Fibroblast of skin of abdomen (primary cell): ENCODE measurements around the gene C1R.
"Not testable (repeated sequence)": the region's sequence is repeated elsewhere in the genome, so short reads cannot be mapped to it uniquely, and the experiment has no call there.

Source experiments
- DNase-seq: peaks from one replicate; pipeline ENCODE4 v3.0.0-alpha.2; 2013

Gene C1R

GRCh38 chr12:7066596-7066995 lies 25.6 kb downstream of the C1R start:
- DNase-seq, result no peak

- DNase-seq, result no peak
Observed at GRCh38 chr12:7065073-7065623, 27.1 kb downstream of the C1R start.

GRCh38 chr12:7064516-7064915 lies 27.7 kb downstream of the C1R start:
- DNase-seq, result no peak

- DNase-seq, result no peak
Observed at GRCh38 chr12:7061596-7061995, 30.6 kb downstream of the C1R start.

GRCh38 chr12:7061138-7061537 lies 31.1 kb downstream of the C1R start:
- no peak for DNase-seq

GRCh38 chr12:7060353-7060954 lies 31.8 kb downstream of the C1R start, which contains the start of gene C1S:
TSS of gene C1S (plus strand) at chr12:7060718. CDS start at chr12:7061913, 1,195 bp downstream.
- DNase-seq, result peak; percentile 98

- DNase-seq, result no peak
Observed at GRCh38 chr12:7059780-7060179, 32.5 kb downstream of the C1R start.

GRCh38 chr12:7058850-7059395 lies 33.3 kb downstream of the C1R start:
- DNase-seq, result no peak

- DNase-seq, result no peak
Observed at GRCh38 chr12:7058163-7058845, 33.9 kb downstream of the C1R start.

- not testable (repeated sequence) for DNase-seq
Observed at GRCh38 chr12:7055736-7056135, 36.5 kb downstream of the C1R start.

GRCh38 chr12:7054925-7055324 lies 37.3 kb downstream of the C1R start:
- no peak for DNase-seq

- DNase-seq, result not testable (repeated sequence)
Observed at GRCh38 chr12:7049973-7050372, 42.3 kb downstream of the C1R start.

GRCh38 chr12:7049445-7049951 lies 42.7 kb downstream of the C1R start:
- DNase-seq, result not testable (repeated sequence)

- DNase-seq, result no peak
Observed at GRCh38 chr12:7047306-7047705, 44.9 kb downstream of the C1R start.

GRCh38 chr12:7046383-7047105 lies 45.7 kb downstream of the C1R start:
- DNase-seq, result no peak

GRCh38 chr12:7045913-7046312 lies 46.3 kb downstream of the C1R start:
- no peak for DNase-seq

- DNase-seq, result peak; percentile 26
Observed at GRCh38 chr12:7042842-7043241, 49.4 kb downstream of the C1R start.

GRCh38 chr12:7039403-7039802 lies 52.8 kb downstream of the C1R start:
- DNase-seq, result no peak

GRCh38 chr12:7038591-7038990 lies 53.7 kb downstream of the C1R start:
- DNase-seq, result no peak

GRCh38 chr12:7037411-7037810 lies 54.8 kb downstream of the C1R start:
- DNase-seq, result not testable (repeated sequence)

- no peak for DNase-seq
Observed at GRCh38 chr12:7035463-7035862, 56.8 kb downstream of the C1R start.

GRCh38 chr12:7034464-7034863 lies 57.8 kb downstream of the C1R start:
- DNase-seq, result no peak

GRCh38 chr12:7032990-7033389 lies 59.3 kb downstream of the C1R start:
- no peak for DNase-seq
